Measurements from ENCODE around the gene AHCY.
"Not testable (repeated sequence)": the region's sequence is repeated elsewhere in the genome, so short reads cannot be mapped to it uniquely, and the experiment has no call there.

DNA sequence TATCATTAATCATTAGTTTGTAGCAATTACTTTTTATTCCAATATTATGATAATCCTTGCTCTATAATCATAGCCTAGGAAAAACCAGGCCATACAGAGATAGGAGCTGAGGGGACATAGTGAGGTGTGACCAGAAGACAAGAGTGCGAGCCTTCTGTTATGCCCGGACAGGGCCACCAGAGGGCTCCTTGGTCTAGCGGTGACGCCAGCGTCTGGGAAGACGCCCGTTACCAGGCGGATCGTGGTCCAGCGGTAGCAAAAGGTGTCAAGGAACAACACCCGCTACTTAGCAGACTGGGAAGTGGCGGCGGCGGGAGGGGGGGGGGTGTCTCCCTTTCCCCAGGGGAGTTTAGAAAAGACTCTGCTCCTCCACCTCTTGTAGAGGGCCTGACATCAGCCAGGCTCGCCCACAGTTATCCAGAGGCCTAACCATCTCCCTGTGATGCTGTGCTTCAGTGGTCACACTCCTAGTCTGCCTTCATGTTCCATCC lies 4.8 kb downstream of the AHCY start:
- TF ChIP-seq, protein P1, sequence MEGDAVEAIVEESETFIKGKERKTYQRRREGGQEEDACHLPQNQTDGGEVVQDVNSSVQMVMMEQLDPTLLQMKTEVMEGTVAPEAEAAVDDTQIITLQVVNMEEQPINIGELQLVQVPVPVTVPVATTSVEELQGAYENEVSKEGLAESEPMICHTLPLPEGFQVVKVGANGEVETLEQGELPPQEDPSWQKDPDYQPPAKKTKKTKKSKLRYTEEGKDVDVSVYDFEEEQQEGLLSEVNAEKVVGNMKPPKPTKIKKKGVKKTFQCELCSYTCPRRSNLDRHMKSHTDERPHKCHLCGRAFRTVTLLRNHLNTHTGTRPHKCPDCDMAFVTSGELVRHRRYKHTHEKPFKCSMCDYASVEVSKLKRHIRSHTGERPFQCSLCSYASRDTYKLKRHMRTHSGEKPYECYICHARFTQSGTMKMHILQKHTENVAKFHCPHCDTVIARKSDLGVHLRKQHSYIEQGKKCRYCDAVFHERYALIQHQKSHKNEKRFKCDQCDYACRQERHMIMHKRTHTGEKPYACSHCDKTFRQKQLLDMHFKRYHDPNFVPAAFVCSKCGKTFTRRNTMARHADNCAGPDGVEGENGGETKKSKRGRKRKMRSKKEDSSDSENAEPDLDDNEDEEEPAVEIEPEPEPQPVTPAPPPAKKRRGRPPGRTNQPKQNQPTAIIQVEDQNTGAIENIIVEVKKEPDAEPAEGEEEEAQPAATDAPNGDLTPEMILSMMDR (conservative IDR thresholded peaks at IDR 0.05): not testable (repeated sequence)
- TF ChIP-seq ZFX (IDR thresholded peaks at IDR 0.05): not testable (repeated sequence)
